ENCODE measurements around the gene TIMM10B.

The TIMM10B gene

DNA sequence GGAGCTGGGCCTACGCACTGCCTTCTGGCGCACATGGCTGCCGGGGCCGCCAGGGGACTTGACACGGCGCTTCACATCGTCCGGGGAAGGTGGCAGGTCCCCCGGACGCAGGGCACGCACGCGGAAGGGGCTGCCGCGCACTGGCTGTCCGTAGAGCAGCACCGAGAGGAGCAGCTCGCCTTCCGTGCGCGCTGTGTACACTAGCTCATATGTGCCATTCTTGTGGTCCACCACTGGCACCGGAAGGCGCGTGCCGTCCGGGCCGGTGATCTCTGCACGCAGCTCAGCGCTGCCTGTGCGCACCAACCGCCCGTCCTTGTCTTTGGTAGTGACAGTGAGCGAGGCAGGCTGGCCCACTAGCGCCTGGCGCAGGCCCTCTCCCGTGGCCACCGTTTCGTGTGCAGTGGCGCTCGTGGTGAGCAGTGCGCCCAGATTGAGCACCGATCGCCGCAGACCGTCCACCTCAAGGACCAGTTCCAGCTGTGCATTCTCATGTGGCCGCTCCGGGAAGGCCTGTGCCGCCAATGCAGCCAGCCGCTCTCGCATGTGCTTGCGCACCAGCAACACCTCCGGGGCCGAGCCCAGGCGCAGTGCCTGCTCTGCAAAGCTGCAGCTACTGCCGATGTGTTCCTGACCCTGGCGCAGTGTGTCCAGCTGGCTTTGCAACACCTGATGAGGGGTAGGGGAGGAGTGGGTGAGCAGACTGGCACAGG, 24.8 kb upstream of the TIMM10B start:
- TF ChIP-seq, protein P1, sequence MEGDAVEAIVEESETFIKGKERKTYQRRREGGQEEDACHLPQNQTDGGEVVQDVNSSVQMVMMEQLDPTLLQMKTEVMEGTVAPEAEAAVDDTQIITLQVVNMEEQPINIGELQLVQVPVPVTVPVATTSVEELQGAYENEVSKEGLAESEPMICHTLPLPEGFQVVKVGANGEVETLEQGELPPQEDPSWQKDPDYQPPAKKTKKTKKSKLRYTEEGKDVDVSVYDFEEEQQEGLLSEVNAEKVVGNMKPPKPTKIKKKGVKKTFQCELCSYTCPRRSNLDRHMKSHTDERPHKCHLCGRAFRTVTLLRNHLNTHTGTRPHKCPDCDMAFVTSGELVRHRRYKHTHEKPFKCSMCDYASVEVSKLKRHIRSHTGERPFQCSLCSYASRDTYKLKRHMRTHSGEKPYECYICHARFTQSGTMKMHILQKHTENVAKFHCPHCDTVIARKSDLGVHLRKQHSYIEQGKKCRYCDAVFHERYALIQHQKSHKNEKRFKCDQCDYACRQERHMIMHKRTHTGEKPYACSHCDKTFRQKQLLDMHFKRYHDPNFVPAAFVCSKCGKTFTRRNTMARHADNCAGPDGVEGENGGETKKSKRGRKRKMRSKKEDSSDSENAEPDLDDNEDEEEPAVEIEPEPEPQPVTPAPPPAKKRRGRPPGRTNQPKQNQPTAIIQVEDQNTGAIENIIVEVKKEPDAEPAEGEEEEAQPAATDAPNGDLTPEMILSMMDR (IDR thresholded peaks at IDR 0.05; ENCODE audit: insufficient read depth, missing control alignments) = no peak
- no peak for DNase-seq (ENCODE audit: insufficient read length, low spot score)
- no peak for FAIRE-seq

DNA sequence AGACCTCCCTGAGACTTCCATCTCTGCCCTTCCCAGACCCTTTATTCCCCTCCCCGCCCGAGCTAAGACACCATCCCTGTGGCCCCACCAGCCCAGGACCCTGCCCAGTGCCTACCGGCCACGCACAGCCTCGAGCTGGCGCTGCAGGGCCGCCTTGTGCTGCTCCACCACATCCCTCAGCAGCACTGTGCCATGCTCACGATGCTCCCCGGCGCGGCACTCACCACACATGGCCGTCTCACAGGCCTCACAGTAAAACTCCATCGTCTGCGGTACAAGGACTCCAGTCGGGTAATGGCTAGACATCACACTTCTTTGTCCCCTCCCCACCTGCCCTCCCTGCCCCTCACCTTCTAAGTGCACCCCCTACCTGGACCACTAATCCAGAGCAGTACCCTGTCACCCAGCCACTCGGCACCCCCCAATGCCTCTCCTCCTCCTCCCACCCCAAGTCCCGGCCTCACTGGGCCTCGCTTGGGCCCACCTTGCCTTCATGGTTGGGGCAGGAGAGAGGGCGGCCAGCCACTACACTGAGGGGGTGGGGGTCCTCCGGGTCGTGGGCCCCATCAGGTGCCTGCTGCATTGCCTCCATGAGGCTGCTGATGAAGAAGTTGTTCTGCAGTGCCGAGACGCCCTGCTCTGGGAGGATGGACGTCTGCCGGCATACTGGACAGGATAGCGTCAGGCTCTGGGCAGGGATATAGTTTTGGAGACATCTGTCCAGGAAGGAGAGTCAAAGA, 23.6 kb upstream of the TIMM10B start:
- DNase-seq (ENCODE audit: insufficient read length, low spot score) (no peak), FAIRE-seq (no peak)
- TF ChIP-seq, protein P1 (IDR thresholded peaks at IDR 0.05; ENCODE audit: insufficient read depth, missing control alignments) = no peak

DNA sequence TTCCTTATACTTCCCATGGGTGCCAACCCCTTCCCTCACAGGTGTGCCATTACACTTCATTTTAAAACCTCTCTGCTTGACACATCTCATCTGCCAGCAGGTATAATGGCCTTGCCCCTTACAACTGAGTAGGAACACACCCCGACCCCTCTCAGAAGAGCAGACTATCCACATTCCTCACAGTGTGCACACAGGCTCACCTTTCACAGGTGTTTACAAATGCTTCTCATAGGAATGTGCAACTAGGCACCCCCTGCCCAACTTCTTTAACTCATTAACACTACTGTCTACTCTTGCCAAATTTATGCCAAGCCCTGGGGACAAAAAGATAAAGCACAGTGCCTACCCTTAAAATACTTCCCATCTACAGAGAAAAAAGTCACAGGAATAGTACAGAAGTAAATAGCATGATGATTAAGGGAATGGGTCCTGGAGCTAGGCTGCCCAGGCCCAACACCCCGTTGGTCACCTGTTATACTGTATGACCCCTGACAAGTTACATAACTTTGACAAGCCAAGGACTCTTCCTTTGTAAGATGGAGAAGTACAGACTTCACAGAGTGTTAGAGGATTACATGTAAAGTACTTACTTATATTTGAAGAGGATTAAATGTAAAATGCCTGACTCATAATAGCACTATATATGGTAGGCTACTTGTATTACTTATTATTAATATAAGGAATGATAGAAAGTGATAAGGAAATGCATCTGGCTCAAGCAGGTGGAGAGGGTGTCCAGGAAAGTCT, 22.8 kb upstream of the TIMM10B start:
- DNase-seq (ENCODE audit: insufficient read length, low spot score) (no peak), FAIRE-seq (no peak)
- TF ChIP-seq, protein P1 (IDR thresholded peaks at IDR 0.05; ENCODE audit: insufficient read depth, missing control alignments) = no peak

DNA sequence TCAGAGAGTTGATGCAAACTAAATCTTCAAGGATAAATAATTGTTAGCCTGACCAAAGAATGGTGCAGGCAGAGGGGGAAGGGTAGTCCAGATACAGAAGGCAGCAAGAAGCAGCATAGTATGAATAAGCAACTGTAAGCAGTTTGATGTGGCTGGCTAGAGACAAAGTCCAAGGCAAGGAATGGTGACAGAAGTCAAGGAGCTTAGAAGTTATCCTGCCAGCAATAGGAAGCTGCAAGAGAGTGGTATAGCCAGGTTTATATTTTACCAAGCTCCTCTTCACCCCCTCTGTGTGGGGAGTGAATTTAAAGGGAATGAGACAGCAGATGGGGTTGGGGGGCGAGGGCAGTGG, 22.2 kb upstream of the TIMM10B start:
- TF ChIP-seq, protein P1 (IDR thresholded peaks at IDR 0.05; ENCODE audit: insufficient read depth, missing control alignments) = no peak
- DNase-seq (ENCODE audit: insufficient read length, low spot score) (no peak), FAIRE-seq (no peak)

DNA sequence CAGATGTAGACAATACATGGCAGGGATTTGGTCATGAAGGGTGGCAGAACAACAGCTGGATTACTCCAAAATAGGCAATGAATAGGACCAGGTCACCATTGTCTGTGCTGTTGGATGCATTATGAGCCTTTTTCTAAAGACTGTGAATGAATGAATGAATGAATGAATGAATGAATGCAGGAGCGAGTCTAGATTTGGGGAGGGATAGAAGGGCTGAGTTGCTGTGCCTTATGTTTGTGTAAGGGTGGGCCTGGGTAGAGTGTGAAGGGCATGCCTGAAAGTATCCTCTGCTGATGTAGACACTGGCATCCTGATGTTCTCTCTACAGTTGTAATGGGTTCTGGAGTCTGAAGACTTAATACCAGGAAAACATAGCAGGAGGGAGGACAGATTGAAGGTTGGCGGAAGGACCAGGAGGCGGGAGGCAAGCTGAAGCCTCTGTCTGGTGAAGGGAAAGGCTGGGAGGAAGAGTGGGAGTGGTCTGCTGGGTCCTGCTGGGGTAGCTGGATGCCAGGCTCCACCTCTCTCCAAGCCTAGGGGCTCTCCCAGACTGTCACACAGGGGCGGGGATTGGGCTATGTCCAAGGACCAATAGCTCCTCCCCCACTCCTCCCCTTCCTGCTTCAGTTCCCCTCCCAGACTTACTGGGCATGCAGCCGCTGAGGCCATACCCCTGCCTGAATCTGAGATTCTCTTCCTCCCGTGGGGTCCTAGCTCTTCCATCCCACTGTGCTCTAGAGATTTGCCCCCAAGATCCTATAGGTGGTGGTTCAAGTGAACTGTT, 12.4 kb upstream of the TIMM10B start:
- FAIRE-seq = no peak
- no peak for DNase-seq (ENCODE audit: insufficient read length, low spot score)
- TF ChIP-seq, protein P1 (IDR thresholded peaks at IDR 0.05; ENCODE audit: insufficient read depth, missing control alignments) = no peak

DNA sequence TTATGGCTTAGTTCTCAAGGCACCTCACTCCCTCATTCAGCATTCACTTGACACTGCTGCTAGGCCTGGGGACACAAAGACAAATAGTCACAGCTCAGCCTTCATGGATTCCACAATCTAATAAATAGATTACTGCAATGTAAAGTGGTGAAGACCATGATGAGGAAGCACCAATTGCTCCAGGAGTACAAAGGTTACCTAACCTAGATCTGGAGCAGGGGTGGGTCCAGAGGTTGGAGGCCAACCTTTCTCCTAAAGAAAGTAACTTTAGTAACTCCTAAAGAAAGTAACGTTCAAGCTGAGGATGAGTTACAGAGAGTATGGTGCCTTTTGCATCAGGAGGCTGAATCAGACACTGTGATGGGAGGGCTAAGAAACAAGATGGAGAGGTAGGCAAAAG, 11.7 kb upstream of the TIMM10B start:
- DNase-seq (ENCODE audit: insufficient read length, low spot score) (no peak), FAIRE-seq (no peak)
- TF ChIP-seq, protein P1 (IDR thresholded peaks at IDR 0.05; ENCODE audit: insufficient read depth, missing control alignments) = no peak
